ENCODE measurements around the gene SLC40A1. TPM values are rescaled to one million over a fixed set of nuclear protein-coding genes. Genes with fewer than 3 reads are reported as not detected.

The SLC40A1 gene
- total RNA-seq, 4 donors from 2014 or later, result 5.4 to 34.1 (median 19.1) TPM

Other genes starting within 250 kb of the SLC40A1 start
- gene WDR75, start 139.3 kb downstream of the SLC40A1 start, total RNA-seq, result 10 to 100 TPM; 15.8 to 44.4 (median 30.6) TPM
- gene ASNSD1, start 80.7 kb upstream of the SLC40A1 start, total RNA-seq, result 10 to 100 TPM; 32.4 to 72.0 (median 38.0) TPM
- gene ANKAR, start 93.9 kb upstream of the SLC40A1 start, total RNA-seq, result 10 to 100 TPM in 1 of 4 donors, 1 to 10 TPM in 3; 1.4 to 10.7 (median 1.9) TPM
- 1 to 10 TPM; 2.8 to 8.7 (median 5.0) TPM for gene OSGEPL1, start 182.0 kb upstream of the SLC40A1 start, total RNA-seq
- 10 to 100 TPM; 12.5 to 62.0 (median 38.7) TPM for gene ORMDL1, start 203.6 kb upstream of the SLC40A1 start, total RNA-seq
- gene PMS1, start 203.7 kb upstream of the SLC40A1 start, total RNA-seq, result 10 to 100 TPM in 3 of 4 donors, 1 to 10 TPM in 1; 6.3 to 15.4 (median 13.2) TPM